Measurements from ENCODE around the gene CIROP.

Gene CIROP, protein sequence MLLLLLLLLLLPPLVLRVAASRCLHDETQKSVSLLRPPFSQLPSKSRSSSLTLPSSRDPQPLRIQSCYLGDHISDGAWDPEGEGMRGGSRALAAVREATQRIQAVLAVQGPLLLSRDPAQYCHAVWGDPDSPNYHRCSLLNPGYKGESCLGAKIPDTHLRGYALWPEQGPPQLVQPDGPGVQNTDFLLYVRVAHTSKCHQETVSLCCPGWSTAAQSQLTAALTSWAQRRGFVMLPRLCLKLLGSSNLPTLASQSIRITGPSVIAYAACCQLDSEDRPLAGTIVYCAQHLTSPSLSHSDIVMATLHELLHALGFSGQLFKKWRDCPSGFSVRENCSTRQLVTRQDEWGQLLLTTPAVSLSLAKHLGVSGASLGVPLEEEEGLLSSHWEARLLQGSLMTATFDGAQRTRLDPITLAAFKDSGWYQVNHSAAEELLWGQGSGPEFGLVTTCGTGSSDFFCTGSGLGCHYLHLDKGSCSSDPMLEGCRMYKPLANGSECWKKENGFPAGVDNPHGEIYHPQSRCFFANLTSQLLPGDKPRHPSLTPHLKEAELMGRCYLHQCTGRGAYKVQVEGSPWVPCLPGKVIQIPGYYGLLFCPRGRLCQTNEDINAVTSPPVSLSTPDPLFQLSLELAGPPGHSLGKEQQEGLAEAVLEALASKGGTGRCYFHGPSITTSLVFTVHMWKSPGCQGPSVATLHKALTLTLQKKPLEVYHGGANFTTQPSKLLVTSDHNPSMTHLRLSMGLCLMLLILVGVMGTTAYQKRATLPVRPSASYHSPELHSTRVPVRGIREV

DNA sequence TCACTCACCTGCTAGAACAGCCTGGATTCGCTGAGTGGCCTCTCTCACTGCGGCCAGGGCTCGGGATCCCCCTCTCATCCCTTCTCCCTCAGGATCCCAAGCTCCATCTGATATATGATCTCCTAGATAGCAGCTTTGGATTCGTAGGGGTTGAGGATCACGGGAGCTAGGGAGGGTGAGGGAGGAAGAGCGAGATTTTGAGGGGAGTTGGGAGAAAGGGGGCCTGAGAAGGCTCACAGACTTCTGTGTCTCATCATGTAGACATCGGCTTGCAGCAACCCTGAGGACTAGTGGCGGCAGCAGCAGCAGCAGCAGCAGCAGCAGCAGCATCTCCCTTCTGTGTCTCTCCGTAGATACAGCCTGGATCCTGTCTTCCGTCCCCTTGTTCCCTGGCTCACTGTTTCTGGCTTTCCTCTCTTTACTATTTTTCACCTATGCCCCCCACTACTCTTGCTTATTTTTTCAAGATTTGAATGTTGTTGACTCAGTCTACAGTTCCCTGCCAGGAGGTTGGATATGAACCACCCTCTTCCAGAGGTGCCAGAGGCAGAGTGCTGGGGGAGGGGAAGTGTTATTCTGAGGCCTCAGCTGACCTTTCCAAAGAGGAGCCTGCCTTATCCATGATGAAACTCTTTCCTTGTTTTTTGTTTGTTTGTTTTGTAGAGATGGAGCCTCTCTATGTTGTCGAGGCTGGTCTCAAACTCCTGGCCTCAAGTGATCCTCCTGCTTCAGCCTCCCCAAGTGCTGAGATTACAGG is at the start of gene CIROP:
TSS of gene CIROP (minus strand) at position 399 of the 757 bp plus-strand sequence. CDS start at position 330, 69 bp downstream.
- no peak for ATAC-seq

DNA sequence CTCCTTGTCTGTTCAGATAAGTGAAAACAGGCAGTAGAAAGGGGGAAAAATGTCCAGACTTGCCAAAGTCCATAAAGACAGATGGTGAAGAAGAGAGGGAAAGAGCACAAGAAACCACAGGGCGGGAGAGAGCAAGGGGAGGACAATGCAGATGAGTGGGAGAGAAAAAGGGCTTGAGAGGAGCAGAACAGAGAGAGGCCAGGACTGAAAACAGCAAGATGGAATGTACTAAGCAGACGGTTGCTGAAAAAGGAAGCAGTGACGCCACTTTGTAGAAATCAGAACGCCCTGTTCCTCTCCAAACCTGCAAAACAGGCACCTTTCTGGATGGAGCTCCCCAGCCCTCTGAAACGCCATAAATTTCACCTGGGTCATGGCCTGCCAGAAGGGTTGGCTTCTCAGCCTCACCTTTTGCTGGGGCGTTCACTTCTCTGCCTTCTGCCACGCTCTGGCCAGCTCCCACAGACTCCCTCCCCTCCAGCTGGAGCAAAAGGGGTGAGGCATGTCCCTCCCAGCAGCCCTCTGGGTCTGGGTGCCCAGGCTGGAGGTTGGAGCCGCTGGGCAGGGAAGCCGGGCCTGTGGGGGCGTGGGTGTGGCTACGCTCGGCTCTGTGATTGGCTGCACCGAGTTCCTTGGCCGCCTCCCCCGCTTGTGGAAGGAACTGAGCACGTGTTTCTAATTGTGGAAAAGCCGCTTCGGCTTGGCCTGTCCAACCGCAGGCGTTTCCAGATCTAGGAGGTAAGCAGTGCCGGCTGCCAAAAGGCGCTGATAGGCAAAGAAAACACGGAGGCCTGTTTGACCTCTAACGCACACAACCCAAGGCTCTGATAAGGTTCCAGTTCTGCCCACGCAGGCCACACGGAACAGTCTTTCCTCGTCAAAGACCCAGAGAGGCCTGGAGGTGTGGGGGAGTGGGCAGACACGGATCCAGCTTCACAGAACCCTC is 49.3 kb upstream of the CIROP start:
- ATAC-seq, result no peak

DNA sequence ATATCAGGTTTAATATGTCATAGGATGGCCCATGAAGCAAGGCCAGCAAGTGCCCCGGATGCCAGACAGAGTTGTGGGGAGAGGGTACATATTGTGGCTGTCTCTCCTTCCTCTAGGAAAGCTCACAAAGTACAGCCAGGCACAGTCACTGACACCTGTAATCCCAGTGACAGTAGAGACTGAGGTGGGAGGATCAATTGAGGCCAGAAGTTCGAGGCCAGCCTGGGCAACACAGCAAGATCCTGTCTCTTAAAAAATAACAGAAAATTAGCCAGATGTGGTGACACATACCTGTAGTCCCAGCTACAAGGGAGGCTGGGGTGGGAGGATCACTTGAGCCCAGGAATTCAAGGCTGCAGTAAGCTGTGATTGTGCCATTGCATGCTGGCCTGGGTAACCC is 46.6 kb upstream of the CIROP start:
- ATAC-seq, result no peak

DNA sequence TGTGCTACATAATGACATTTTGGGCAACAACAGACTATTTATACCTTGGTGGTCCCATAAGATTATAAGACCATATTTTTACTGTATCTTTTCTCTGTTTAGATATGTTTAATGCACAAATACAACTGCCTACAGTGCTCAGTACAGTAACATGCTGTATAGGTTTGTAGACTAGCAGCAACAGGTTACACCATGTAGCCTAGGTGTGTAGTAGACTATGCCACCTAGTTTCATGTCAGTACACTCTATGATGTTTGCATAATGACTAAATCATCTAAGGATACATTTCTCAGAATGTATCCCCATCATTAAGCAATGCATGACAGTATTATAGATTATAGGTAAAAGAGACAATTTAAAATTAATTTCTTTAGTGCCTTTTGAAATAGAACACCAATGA is 45.0 kb upstream of the CIROP start:
- ATAC-seq, result no peak

DNA sequence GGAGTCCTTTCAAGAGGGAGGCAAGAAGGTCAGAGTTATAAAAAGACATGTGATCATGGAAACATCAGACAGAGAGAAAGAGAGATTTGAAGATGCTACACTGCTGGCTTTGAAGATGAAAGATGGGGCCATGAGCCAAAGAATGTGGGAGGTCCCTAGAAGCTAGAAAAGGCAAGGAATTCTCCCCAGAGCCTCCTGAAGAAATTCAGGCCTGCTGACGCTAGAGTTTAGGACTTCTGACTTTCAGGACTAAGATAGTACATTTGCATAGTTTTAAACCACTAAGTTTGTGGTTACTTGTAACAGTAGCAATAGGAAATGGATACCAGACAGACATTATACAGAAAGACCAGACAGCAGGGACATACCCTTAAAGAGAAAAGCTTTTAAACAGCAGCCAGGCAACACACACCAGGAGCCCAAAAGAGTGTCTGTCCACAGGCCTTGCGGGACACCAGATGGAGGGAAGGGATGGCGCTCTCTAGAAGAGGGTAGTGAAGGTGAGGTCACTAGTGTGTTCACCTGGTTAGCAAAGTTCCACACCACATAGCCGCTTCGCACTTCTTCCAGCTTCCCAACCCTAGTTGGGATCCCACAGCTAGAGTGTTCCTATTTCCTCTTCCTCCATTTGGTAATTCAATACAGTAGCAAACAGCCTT is 43.9 kb upstream of the CIROP start:
- no peak for ATAC-seq

DNA sequence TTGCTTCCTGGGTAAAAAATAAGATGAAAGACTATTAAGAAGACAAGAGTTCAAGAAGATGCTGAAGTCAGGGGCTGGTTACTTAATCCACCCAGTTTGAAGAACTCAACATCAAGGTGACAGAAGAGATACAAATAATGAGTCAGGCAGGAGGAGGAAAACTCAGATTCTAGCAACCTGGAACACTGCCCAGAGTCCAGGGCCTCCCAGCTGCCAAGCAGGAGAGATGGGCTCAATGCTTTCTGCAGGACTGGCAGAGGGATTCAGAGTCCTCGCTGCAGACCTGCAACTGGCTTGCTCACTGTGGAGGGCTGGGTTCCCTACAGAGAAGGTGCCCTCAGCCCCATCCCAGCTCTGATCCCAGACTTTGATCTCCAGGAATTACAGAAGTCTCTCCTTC is 42.9 kb upstream of the CIROP start:
- ATAC-seq, result no peak

DNA sequence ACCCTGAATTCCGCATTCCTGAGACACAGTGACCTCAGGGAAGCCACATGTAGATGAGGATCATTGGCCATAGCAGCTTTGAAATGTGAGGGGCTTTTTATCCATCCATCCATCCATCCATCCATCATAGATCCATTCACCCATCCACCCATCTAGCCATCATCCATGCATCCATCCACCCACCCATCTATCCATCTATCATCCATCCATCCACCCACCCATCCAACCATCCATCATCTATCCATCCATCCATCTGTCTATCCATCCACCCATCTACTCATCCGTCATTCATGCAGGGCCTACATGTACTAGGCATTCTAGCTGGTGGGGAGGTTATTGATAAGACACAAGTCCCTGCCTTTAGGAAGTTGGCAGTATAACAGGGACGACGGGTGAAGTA is 42.2 kb upstream of the CIROP start:
- no peak for ATAC-seq

DNA sequence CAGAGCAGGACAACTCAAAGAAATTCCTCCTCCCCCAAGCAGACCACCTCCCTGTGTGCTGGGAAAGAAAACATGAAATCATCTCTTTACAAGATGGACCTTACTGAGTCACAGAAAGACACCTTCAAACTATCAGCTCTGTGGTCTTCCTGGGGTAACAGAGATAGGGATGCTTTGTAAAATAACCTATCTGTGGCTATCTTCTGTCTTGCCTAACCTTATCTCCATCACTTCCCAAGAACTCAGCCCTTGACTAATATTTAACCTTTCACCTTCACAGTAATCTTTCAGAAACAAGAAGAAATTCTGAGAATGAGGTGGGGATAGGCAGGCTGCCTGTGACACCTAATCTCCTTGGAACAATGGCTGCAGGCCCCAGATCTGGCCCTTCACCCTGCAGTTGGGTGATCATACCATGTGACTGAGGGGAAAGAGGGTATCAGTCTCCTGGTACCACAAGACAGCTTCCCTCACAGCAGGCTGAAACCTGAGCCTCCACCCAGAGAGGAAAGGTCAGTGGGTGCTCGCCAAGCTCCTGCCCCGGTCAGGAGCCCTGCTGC is 41.6 kb upstream of the CIROP start:
- ATAC-seq, result no peak

DNA sequence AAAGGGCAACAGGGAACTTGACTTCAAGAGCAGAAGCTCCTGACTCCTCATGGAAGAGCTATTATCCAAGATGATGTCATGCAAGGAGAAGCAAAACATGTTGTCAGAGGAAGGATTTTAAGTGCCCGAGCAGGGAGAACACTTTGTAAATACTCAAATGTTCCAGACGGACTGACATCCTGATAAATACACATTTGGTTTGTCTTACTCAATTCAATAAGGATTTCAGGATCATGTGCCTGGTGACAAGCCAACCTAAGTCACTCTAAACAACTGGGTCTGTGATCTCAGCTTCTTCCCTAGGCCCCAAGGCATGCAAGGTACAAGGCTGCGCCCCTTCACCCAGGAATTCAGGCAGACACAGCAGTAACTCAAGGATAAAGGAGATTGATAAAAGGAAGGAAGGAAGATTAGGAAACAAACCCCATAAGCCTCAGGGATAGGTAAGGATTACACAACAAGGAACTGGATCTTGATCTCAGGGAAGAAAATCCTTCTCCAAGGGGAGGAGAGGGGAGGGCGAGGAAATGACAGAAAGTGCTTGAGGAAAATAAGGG is 41.1 kb upstream of the CIROP start:
- no peak for ATAC-seq

DNA sequence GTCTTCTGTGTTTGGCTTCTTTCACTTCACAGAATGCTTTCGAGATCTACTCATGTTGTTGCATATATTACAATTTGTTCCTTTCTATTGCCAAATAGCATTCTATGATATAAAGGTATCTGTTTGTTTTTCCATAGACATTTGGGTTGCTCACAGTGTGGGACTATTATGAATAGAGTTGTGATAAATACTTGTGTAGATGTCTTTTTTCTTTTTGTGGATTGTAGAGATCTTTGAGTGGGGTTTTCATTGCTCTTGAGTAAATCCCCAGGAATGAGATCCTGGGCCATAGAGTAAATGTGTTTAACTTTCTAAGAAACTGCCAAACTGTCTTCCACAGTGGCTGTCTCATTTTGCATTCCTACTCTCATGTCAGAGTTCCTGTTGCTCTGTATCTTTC is 39.1 kb upstream of the CIROP start:
- no peak for ATAC-seq

DNA sequence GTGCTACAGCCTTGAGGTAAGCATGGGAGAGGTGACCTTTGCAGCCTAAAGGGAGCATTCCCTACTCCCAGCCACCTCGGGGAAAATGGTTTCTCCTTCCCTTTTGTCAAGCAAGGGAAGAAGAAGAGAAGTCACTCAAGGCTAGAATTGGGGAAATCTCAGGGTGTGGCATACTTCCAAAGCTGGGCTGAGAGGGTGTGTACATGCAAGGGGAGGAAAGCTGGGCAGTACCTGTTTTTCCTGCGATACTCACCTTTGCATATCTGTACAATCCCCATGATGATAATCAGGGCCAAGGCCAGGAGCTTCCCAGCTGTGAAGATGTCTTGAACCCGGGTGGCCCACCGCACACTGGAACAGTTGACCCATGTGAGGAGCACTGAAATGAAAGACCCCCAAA is 38.0 kb upstream of the CIROP start:
- no peak for ATAC-seq

DNA sequence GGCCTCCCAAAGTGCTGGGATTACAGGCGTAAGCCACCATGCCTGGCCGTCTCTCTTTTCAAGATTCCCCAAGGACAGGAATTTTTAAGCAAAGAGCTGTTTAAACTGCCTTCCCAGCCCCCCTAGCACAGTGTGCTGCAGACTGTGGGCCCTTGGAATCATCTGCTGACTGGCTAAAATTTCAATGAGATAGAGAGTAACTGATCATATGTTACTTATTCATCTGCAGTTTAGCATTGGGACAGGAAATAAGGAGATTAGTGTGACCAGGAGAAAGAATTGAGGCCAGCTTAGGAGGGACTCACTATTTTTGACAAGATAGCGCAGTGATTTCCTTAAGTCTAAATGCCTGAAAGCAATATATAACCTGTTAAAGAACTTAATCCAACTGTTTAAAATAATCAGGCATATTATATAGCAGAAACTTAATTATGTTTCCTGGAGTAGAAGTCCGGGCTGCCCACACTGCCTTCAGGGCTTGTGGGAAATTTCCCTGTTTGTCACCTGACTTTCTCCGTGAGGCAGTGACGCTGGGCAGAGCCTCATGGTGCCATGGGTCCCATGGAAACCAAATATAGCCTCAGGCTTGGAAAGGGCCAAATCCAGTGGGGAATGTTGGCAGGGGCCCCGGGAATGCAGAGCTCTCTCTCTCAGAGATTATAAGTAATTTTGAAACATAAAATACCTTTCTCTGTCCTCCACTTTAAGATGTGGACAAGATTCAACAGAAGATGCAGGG is 37.1 kb upstream of the CIROP start:
- ATAC-seq, result no peak

DNA sequence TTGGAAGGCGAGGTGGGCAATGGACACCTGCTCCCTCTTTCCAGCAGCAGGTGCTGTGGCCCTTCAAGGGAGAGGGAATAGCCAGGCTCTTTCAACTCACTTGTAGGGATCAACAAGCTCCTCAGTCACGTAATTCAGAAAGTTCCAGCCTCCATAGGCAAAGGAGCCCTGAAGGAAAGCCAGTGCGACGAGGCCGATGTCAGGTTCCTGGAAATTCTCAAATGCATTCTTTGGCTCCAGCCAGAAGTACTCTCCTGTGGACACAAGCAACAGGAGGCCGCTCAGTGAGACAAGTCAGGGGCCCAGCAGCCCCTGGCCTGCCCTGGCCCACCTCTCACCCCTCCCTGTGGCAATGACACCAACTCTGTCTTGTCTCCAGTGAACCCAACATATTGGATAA is 35.6 kb upstream of the CIROP start:
- ATAC-seq, result no peak

DNA sequence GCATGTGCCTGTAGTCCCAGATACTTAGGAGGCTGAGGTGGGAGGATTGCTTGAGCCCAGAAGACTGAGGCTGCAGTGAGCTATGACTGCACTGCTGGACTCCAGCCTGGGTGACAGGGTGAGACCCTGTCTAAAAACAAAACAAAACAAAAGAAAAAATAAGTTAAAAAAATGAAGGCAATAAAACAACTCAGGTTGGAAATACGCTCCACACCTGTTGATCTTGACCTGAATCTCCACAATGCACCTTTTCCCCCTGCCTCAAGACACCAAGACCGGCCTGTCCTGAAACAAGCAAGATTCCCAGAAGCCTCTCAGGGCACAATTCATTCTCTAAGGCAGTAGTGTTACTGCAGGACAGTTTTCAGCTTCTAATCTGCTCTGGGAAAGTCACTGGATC is 35.1 kb upstream of the CIROP start:
- no peak for ATAC-seq

DNA sequence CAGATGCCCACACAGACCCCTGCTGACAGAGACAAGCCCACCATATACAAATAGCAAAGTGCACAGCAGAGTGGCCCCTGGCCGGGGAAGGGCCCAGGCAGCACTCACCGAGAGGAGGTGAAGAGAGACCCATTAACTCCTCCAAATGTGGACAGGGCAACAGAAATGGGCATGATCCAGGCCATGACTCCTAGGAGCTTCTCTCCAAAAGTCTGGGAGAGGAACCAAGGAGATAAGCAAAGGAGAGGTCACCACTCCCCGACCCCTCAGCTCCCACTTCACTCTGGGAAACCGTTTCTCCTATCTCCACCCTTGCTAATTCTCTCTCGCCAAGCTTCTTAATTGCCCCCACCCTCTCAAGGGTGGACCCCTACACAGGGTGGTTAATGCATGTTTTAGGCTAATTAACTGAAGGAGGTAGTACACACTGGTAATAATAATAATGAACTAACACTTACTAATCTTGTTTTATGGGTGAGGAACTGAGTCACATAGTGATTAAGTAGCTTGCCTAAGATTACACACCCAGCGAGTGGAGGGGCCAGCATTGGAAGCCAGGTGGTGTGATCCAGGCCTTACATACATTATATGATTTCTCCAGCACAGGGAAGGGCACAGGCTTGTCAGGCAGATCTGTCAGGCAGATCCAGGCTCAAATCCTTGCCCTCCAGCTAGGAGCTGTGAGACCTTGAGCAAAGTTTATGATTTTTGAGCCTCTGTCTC is 33.2 kb upstream of the CIROP start:
- no peak for ATAC-seq

DNA sequence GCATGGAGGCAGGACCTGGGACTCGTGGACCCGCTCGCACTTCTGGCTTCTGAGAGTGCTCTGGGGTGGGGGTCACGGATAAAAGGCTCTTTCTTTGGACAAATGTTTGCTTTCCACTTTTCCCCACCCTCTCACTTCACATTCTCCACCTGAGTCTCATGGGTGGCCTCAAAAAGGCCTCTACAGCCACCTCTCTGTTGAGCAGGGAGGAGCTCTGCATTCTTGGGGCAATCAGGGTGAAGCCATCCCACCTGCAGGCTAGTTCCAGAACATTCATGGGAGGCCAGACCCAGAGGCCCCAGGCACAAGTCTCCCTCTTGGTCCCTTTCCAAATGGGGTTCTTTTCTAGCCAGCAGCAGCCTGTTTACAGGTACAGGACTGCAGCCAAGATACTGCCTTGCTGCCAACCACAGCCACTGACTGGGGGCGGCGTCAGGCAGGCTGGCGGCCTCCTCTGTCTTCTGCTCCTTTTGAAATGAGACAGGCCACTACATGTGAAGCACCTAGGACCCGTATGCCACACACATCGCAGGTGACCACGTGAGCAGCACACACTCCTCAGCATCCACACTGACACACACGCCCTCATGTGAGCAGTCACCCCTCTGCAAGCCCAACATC is 32.5 kb upstream of the CIROP start:
- ATAC-seq, result no peak

DNA sequence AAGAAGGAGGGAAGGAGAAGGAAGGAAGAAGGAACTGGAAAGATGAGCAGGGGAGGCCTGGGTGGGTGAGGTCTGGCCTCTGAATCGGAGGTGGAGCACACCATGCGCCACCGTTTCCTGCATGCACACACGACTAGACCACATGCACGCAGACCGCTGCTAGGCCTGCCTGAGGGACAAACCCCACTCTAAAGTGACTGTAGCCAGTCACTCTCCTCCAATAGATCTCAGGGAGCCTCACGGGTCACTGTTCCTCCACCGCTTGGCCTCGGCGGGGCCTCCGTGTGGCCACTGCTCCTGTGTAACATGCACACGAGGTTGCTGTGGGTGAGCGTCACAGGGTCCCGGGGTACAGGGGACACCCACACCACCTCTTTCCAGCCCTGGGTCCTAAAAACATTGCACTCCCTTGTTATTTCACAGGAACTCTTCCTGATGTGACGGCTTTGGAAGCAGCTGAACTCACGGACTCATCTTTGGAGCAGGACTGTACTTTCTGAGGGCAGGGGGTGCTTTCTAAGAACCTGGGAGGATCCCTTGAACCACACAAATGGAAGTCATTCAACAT is 31.9 kb upstream of the CIROP start:
- no peak for ATAC-seq

DNA sequence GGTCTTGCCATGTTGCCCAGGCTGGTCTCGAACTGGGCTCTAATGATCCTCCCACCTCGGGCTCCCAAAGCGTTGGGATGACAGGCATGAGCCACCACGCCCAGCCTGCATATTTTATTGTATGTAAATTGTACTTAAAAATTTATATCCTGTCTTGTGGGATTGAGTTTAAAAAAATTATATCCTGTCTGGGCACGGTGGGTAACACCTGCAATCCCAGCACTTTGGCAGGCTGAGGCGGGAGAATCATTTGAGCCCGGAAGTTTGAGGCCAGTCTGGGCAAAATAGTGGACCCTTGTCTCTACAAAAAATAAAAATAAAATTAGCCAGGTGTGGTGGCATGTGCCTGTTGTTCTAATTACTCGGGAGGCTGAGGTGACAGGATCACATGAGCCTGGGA is 28.2 kb upstream of the CIROP start:
- ATAC-seq, result no peak

DNA sequence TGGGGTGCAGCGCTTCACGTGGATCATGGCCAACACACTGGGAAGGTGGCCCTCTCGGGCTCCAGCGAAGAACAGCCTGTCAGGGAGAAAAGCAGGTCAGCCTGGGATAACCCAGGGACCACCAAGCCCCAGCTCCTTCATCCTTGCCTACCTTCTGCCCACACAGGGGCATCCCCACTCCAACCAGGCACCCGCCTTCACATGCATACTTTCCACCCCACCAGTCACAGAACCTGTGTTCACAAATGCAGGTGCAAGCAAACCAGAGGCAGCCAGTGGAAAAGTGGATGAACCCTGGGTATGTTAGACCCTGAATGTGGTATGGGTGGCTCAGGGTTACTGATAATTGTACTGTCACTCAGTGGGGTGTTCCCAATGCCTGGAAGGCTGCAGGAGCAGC is 26.7 kb upstream of the CIROP start:
- no peak for ATAC-seq

Data from activated CD4-positive, CD25-positive, alpha-beta regulatory T cell treated with anti-CD3 and anti-CD28 coated beads, Interleukin-2, amount 50 U/mL, for 24 hours (primary cell).